Measurements from ENCODE around the gene PAPPA2. TPM values are rescaled to one million over a fixed set of nuclear protein-coding genes. Genes with fewer than 3 reads are reported as not detected.

Gene PAPPA2
- total and polyA plus RNA-seq, 2 of the 4 experiments (the other 2 are of a cell fraction) = 0.10 to 0.18 TPM

DNA sequence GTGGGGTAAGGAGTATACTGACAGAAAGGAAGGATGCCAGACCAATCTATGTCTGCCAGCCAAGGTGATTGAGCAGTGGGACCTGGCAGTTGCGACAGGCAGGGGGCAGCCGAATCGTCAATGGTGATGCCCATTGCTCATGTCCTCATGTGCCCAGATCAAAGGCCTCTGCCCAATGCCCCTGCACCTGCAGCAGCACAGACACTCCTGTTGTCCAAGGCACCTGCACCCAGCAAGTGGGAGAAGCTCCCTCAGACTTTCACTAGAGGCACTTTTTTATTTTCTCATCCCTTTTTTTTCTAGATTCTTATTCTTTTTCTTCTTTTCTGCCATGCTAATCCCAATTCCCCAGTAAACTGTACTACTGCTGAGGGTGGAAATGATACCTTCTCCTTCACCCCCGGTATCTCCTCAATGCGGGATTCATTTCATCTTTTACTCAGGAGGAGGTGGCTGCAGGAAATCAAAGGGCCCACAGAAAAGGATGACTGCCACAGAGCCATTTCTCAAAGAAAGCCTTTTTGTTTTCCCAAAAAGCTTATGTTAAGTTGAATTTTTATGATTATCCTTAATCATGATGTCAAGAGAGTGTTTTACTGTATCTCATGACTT lies 332.0 kb downstream of the PAPPA2 start:
- Histone ChIP-seq H4K91ac (ENCODE audit: insufficient read depth, low read depth, low read length) (no peak overlapping the region), H2BK20ac (ENCODE audit: low read depth, low read length) (no peak overlapping the region), H3K56ac (ENCODE audit: extremely low read depth, insufficient read depth, low read length) (no peak overlapping the region), H2BK120ac (ENCODE audit: low read depth, low read length) (no peak overlapping the region), H3K18ac (ENCODE audit: low read depth, low read length) (no peak overlapping the region), H3K9me1 (ENCODE audit: insufficient read depth, low read length) (no peaks in the 10 kb centered on the region), H3K4ac (ENCODE audit: low read depth, low read length) (no peak overlapping the region), H2AK5ac (ENCODE audit: low read depth, low read length) (no peak overlapping the region), H3K14ac (replicated peaks; ENCODE audit: low read depth, low read length) (no peak overlapping the region), H4K5ac (ENCODE audit: low read depth, low read length) (no peak overlapping the region), H4K20me1 (ENCODE audit: insufficient read depth, low read length) (no peaks in the 10 kb centered on the region), H3K4me2 (ENCODE audit: low read depth, low read length) (no peak overlapping the region), H3K4me3 (ENCODE audit: insufficient read depth, low read depth, low read length) (no peak overlapping the region), H2BK5ac (ENCODE audit: low read depth, low read length, poor library complexity, severe bottlenecking) (no peak overlapping the region), H2AK9ac (replicated peaks; ENCODE audit: low read depth, low read length, poor library complexity) (no peak overlapping the region), H3K23ac (ENCODE audit: low read depth, low read length) (no peak overlapping the region), H3K79me1 (ENCODE audit: low read depth in 1 of 2, low read length in 2 of 2) (no peaks in the 10 kb centered on the region), H3K9ac (ENCODE audit: low read depth, low read length) (no peak overlapping the region), H2AFZ (replicated peaks; ENCODE audit: low read length, poor library complexity) (no peak overlapping the region), H2BK15ac (ENCODE audit: low read depth, low read length) (no peak overlapping the region), H3K4me1 (ENCODE audit: control insufficient read depth, insufficient read depth, low read length) (no peaks in the 10 kb centered on the region), H3K36me3 (ENCODE audit: control insufficient read depth, insufficient read depth, low read length) (no peaks in the 10 kb centered on the region), H3K27ac (ENCODE audit: insufficient read depth, low read length) (no peak overlapping the region), H3K9me3 (ENCODE audit: control insufficient read depth, insufficient read depth, low read length) (no peaks in the 10 kb centered on the region), H3K27me3 (ENCODE audit: control insufficient read depth, insufficient read depth, low read length) (no peaks in the 10 kb centered on the region), H4K8ac (ENCODE audit: low read depth in 2 of 2, low read length in 2 of 2) (no peak overlapping the region)
- dilution Hi-C loops (cut with HindIII; ENCODE audit: low sequenced_read_pairs, unreplicated experiment) = no loop called here
- ChIA-PET CTCF (no interaction called here), POLR2A (ENCODE audit: unreplicated experiment) (no interaction called here)
- BruUV-seq (replicated peaks) = no TSS peak
- TF ChIP-seq CHD1 (IDR thresholded peaks at IDR 0.05; ENCODE audit: low read depth, low read length) (no peak), RCOR1 (IDR thresholded peaks at IDR 0.05; ENCODE audit: insufficient replicate concordance, low read length) (no peak), RFX5 (IDR thresholded peaks at IDR 0.05; ENCODE audit: low read depth, low read length) (no peak), RAD21 (IDR thresholded peaks at IDR 0.05; ENCODE audit: low read length) (no peak), CEBPB (IDR thresholded peaks at IDR 0.05; ENCODE audit: low read depth, low read length) (no peak), MAZ (IDR thresholded peaks at IDR 0.05; ENCODE audit: borderline replicate concordance, low read depth, low read length) (no peak), NFE2L2 (IDR thresholded peaks at IDR 0.05; ENCODE audit: low read depth, low read length) (no peak), MXI1 (IDR thresholded peaks at IDR 0.05; ENCODE audit: borderline replicate concordance, low read depth, low read length) (no peak), MAFK (IDR thresholded peaks at IDR 0.05; ENCODE audit: low read depth, low read length) (no peak), FOS (IDR thresholded peaks at IDR 0.05; ENCODE audit: low read depth, low read length) (no peak)
- TF ChIP-seq, protein P1, sequence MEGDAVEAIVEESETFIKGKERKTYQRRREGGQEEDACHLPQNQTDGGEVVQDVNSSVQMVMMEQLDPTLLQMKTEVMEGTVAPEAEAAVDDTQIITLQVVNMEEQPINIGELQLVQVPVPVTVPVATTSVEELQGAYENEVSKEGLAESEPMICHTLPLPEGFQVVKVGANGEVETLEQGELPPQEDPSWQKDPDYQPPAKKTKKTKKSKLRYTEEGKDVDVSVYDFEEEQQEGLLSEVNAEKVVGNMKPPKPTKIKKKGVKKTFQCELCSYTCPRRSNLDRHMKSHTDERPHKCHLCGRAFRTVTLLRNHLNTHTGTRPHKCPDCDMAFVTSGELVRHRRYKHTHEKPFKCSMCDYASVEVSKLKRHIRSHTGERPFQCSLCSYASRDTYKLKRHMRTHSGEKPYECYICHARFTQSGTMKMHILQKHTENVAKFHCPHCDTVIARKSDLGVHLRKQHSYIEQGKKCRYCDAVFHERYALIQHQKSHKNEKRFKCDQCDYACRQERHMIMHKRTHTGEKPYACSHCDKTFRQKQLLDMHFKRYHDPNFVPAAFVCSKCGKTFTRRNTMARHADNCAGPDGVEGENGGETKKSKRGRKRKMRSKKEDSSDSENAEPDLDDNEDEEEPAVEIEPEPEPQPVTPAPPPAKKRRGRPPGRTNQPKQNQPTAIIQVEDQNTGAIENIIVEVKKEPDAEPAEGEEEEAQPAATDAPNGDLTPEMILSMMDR (conservative IDR thresholded peaks at IDR 0.05; ENCODE audit: low read depth, low read length) = no peak
- TF ChIP-seq, protein P2, sequence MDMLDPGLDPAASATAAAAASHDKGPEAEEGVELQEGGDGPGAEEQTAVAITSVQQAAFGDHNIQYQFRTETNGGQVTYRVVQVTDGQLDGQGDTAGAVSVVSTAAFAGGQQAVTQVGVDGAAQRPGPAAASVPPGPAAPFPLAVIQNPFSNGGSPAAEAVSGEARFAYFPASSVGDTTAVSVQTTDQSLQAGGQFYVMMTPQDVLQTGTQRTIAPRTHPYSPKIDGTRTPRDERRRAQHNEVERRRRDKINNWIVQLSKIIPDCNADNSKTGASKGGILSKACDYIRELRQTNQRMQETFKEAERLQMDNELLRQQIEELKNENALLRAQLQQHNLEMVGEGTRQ (IDR thresholded peaks at IDR 0.05; ENCODE audit: low read depth, low read length) = no peak
- no peak for ATAC-seq (ENCODE audit: low read depth)
- WGBS, 2 experiments (ENCODE audit: extremely low coverage in 2 of 2, insufficient read length in 1 of 2) = 30% methylated on average over 2 of the region's 5 CpGs; no CpG with 5 or more reads in 1 of the 2 experiments
- intact Hi-C loops (cut with micrococcal nuclease) = no loop called here
- DNase-seq = no peak
- in situ Hi-C loops (cut with MboI; ENCODE audit: low sequenced_read_pairs) = no loop called here
